GM13977 (cell line): Measurements from ENCODE around the gene INKA2.

Experiments used
- DNase-seq: peaks from one replicate; pipeline ENCODE4 v3.0.0; 2012; ENCODE audit warnings: low spot score
- CTCF ChIP-seq: IDR thresholded peaks from 2 replicates; pipeline ENCODE4 v1.5.1; 2012; ENCODE audit warnings: mild to moderate bottlenecking, control low read depth; ENCODE audit not compliant: insufficient read depth; ENCODE audit errors: extremely low read depth, missing control alignments
- in situ Hi-C: fragments of 300-500 bp; cut with MboI; formaldehyde crosslinking; loops from one replicate; pipeline ENCODE4 v1.12.0; 2022; ENCODE audit warnings: low sequenced_read_pairs, low pct_unique_long_range_greater_than_20kb, mixed read lengths, inconsistent platforms; ENCODE audit not compliant: unreplicated experiment

INKA2 gene

GRCh38 chr1:111690306-111690617 is 48.9 kb downstream of the INKA2 start:
- in situ Hi-C loops: no loop called here
- no peak for DNase-seq
- TF ChIP-seq CTCF: no peak
